K562 (cell line): ENCODE data around the gene ST6GALNAC3. TPM values are rescaled to one million over a fixed set of nuclear protein-coding genes. Genes with fewer than 3 reads are reported as not detected.

Source experiments
- EP300 ChIP-seq: IDR thresholded peaks from 2 replicates; pipeline ENCODE4 v1.6.1; 2012; ENCODE audit warnings: low read length, improper control_type of control experiment
- POLR2AphosphoS5 ChIP-seq: IDR thresholded peaks from 2 replicates; pipeline ENCODE4 v1.6.1; 2011; ENCODE audit warnings: mild to moderate bottlenecking, low read depth, low read length, moderate library complexity; ENCODE audit not compliant: control insufficient read depth, insufficient read depth
- ZNF785 ChIP-seq: fragments of 250-450 bp; sonication (Bioruptor Pico); IDR thresholded peaks from 2 replicates; pipeline ENCODE4 v1.4.0; 2020; ENCODE audit warnings: mild to moderate bottlenecking
- polyA plus RNA-seq, 8 experiments: library from polyadenylated mRNA; depleted of rRNA in 4 of 8; stranded (reverse) in 5 of 8; unstranded in 3 of 8; fragments of >200 nt; fragmentation: Nextera tagmentation in 2 of 8; fragmentation: Illumina TruSeq in 1 of 8; extraction: Ambion mirVana in 2 of 8; extraction: Trizol in 1 of 8; gene quantifications; 2 replicates each; pipeline versions ENCODE4 v1.2.1 to v1.2.3, GENCODE V29; 2011 to 2014; ENCODE audit warnings: inconsistent platforms in 1 of 8, missing spikeins in 1 of 8
- total RNA-seq, 7 experiments: library from RNA; depleted of rRNA in 6 of 7; stranded (reverse); fragments of >200 nt in 6 of 7; fragmentation: Illumina TruSeq in 2 of 7; extraction: Trizol in 2 of 7; gene quantifications; 2 replicates each; pipeline versions ENCODE4 v1.2.1 to v1.2.3, GENCODE V29; 2011 to 2021; ENCODE audit warnings: low replicate concordance in 1 of 7
- TF ChIP-seq, protein P1 (sequence below): fragments of 250-450 bp; sonication (Bioruptor Pico); IDR thresholded peaks from 2 replicates; pipeline ENCODE4 v1.8.0; 2022; ENCODE audit warnings: moderate library complexity, mild to moderate bottlenecking, inconsistent platforms
- TF ChIP-seq, protein P2 (sequence below): sonication (generic); formaldehyde crosslinking; IDR thresholded peaks from 2 replicates; pipeline ENCODE4 v1.8.0; 2022; ENCODE audit warnings: mild to moderate bottlenecking, missing genetic modification reagents, borderline replicate concordance
- TF ChIP-seq, protein P3 (sequence below): fragments of 450-650 bp; formaldehyde crosslinking; IDR thresholded peaks from 2 replicates; pipeline ENCODE4 v1.4.0; 2022; ENCODE audit warnings: missing genetic modification characterization
- TF ChIP-seq, protein P4 (sequence below), 2 experiments: IDR thresholded peaks; 2 replicates each; pipeline ENCODE4 v1.6.1; 2011; ENCODE audit warnings: borderline replicate concordance in 1 of 2, control low read depth in 1 of 2, low read depth in 1 of 2, low read length in 1 of 2, mild to moderate bottlenecking in 1 of 2, mixed read lengths in 1 of 2, moderate library complexity in 1 of 2; ENCODE audit not compliant: insufficient read depth in 1 of 2, insufficient read length in 1 of 2, poor library complexity in 1 of 2, severe bottlenecking in 1 of 2; ENCODE audit errors: extremely low read depth in 1 of 2

Gene ST6GALNAC3
- total and polyA plus RNA-seq, 9 of the 15 experiments (the other 6 are each of a cell fraction or from before 2014, with no cell fraction given), result 0.04 to 0.29 (median 0.18) TPM; not detected in 6

DNA sequence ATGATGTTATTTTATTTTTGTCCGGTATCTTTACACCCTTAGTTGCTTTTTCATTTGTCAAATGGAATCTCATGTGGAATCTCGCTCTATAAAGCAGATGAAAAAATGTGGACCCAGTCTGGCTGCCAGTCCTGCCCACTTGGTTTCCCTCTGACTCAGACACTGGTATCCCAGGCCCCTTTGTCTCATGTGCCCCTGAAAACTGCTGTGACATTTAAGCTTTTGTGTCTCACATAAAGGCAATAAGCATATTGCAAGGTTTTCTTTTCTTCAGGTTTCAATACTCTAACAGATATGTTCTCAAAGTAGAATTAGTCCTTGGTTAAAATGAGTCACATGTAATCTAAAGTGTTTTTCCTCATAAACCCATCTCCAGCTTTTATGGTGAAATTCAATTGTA, 183.3 kb downstream of the ST6GALNAC3 start (continued):
- no peak for TF ChIP-seq POLR2AphosphoS5
- TF ChIP-seq, protein P1, sequence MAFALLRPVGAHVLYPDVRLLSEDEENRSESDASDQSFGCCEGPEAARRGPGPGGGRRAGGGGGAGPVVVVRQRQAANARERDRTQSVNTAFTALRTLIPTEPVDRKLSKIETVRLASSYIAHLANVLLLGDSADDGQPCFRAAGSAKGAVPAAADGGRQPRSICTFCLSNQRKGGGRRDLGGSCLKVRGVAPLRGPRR, result no peak
- no peak for TF ChIP-seq EP300
- TF ChIP-seq, protein P2, sequence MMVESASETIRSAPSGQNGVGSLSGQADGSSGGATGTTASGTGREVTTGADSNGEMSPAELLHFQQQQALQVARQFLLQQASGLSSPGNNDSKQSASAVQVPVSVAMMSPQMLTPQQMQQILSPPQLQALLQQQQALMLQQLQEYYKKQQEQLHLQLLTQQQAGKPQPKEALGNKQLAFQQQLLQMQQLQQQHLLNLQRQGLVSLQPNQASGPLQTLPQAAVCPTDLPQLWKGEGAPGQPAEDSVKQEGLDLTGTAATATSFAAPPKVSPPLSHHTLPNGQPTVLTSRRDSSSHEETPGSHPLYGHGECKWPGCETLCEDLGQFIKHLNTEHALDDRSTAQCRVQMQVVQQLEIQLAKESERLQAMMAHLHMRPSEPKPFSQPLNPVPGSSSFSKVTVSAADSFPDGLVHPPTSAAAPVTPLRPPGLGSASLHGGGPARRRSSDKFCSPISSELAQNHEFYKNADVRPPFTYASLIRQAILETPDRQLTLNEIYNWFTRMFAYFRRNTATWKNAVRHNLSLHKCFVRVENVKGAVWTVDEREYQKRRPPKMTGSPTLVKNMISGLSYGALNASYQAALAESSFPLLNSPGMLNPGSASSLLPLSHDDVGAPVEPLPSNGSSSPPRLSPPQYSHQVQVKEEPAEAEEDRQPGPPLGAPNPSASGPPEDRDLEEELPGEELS, result no peak
- TF ChIP-seq, protein P3, sequence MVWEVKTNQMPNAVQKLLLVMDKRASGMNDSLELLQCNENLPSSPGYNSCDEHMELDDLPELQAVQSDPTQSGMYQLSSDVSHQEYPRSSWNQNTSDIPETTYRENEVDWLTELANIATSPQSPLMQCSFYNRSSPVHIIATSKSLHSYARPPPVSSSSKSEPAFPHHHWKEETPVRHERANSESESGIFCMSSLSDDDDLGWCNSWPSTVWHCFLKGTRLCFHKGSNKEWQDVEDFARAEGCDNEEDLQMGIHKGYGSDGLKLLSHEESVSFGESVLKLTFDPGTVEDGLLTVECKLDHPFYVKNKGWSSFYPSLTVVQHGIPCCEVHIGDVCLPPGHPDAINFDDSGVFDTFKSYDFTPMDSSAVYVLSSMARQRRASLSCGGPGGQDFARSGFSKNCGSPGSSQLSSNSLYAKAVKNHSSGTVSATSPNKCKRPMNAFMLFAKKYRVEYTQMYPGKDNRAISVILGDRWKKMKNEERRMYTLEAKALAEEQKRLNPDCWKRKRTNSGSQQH (CRISPR knock-in tag), result no peak
- TF ChIP-seq, protein P4, sequence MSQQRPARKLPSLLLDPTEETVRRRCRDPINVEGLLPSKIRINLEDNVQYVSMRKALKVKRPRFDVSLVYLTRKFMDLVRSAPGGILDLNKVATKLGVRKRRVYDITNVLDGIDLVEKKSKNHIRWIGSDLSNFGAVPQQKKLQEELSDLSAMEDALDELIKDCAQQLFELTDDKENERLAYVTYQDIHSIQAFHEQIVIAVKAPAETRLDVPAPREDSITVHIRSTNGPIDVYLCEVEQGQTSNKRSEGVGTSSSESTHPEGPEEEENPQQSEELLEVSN (IDR thresholded peaks at IDR 0.05; ENCODE audit: borderline replicate concordance in 1 of 2, extremely low read depth in 1 of 2, insufficient read depth in 1 of 2, insufficient read length in 1 of 2, low read depth in 1 of 2, low read length in 1 of 2, poor library complexity in 1 of 2, severe bottlenecking in 1 of 2), result no peak
- TF ChIP-seq ZNF785 (CRISPR knock-in tag), result no peak
- TF ChIP-seq, all 486 proteins: peak for 0
